Stimulated activated CD8-positive, alpha-beta memory T cell treated with anti-CD3 and anti-CD28 coated beads, Interleukin-4, amount 100 ng/mL, for 4 hours (primary cell): Measurements from ENCODE around the gene ATP1A3.

Source experiments
- DNase-seq, 2 donors: peaks; one replicate each; pipeline ENCODE4 v3.0.0-alpha.2; 2020; ENCODE audit warnings: low read depth in 2 of 2, low spot score in 1 of 2

Gene ATP1A3

DNA sequence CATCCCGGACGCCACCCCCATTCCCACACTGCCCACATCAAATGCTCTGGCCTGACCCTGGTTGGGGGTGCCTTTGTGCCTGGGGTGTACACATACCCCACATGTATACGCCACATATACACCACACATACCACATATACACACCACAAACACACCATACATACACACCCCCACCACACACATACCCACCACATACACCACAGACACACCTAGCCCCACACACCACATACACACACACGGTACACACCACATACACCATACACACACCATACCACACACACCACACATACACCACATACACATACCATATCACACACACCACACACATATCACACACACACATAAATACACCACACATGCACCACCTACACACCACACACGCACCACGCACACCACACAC lies 75.9 kb downstream of the ATP1A3 start:
- DNase-seq = no peak

GRCh38 chr19:41917676-41918075 lies 76.4 kb downstream of the ATP1A3 start:
- no peak for DNase-seq
